ENCODE data around the gene ASAP3.

The ASAP3 gene

GRCh38 chr1:23528250-23528978, 44.4 kb upstream of the ASAP3 start:
- Histone ChIP-seq H3K27me3 (replicated peaks; ENCODE audit: insufficient read depth, low read length) (no peaks in the 10 kb centered on the region), H3K4me3 (ENCODE audit: low read length) (peak overlapping the region; percentile 95), H4K20me1 (ENCODE audit: insufficient read depth, low read length) (no peaks in the 10 kb centered on the region), H3K9ac (ENCODE audit: low read length) (peak overlapping the region; percentile 98), H3K79me2 (ENCODE audit: low read length) (peaks cover 59% of the 10 kb centered on the region), H3K27ac (ENCODE audit: low read length) (peak overlapping the region; percentile 95), H2AFZ (ENCODE audit: low read length) (no peak overlapping the region), H3K4me2 (ENCODE audit: low read depth, low read length) (peak overlapping the region; percentile 74), H3K9me3 (replicated peaks; ENCODE audit: insufficient read depth, low read length) (no peaks in the 10 kb centered on the region), H3K4me1 (ENCODE audit: low read length) (peaks cover 65% of the 10 kb centered on the region), H3K9me2 (replicated peaks; ENCODE audit: insufficient read depth, low read length) (no peaks in the 10 kb centered on the region), H3F3A (ENCODE audit: insufficient read depth, low read length) (peaks cover 69% of the 10 kb centered on the region), H3K36me3 (replicated peaks; ENCODE audit: insufficient read depth, low read length) (no peaks in the 10 kb centered on the region)
- TF ChIP-seq, protein P1, sequence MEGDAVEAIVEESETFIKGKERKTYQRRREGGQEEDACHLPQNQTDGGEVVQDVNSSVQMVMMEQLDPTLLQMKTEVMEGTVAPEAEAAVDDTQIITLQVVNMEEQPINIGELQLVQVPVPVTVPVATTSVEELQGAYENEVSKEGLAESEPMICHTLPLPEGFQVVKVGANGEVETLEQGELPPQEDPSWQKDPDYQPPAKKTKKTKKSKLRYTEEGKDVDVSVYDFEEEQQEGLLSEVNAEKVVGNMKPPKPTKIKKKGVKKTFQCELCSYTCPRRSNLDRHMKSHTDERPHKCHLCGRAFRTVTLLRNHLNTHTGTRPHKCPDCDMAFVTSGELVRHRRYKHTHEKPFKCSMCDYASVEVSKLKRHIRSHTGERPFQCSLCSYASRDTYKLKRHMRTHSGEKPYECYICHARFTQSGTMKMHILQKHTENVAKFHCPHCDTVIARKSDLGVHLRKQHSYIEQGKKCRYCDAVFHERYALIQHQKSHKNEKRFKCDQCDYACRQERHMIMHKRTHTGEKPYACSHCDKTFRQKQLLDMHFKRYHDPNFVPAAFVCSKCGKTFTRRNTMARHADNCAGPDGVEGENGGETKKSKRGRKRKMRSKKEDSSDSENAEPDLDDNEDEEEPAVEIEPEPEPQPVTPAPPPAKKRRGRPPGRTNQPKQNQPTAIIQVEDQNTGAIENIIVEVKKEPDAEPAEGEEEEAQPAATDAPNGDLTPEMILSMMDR (IDR thresholded peaks at IDR 0.05; ENCODE audit: low read length), result no peak
- TF ChIP-seq EZH2phosphoT487 (IDR thresholded peaks at IDR 0.05; ENCODE audit: low read length) (no peak), EZH2 (optimal IDR thresholded peaks at IDR 0.05; ENCODE audit: low read depth, low read length) (no peak)
- DNase-seq, result peak; percentile 96

- no peaks in the 10 kb centered on the region for H3K27me3 ChIP-seq (replicated peaks; ENCODE audit: insufficient read depth, low read length)
These were observed 43.9 kb upstream of the ASAP3 start for GRCh38 chr1:23527900-23528249.

DNA sequence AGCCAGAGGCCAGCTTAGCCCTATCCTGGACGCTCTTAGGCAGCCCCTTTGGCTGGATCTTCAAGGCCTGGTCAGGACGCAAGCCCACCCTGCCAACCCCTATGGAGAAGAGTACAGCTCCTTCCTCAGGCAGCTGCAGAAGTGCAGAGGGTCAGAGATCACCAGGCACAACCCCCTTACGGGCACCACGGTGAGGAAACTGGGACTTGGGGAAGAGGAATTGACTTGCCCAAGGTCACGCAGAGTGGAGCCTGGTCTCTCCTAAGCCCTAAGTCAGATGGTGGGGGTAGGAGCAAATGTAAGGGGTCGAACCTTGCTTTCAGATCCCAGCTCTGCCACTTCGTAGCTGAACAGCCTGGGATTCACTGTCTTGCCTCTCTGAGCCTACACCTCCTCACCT, 43.4 kb upstream of the ASAP3 start:
- H3K9ac ChIP-seq (ENCODE audit: low read length), result peak overlapping the region; percentile 98
- no peaks in the 10 kb centered on the region for H4K20me1 ChIP-seq (ENCODE audit: insufficient read depth, low read length)
- H3K9me2 ChIP-seq (replicated peaks; ENCODE audit: insufficient read depth, low read length), result no peaks in the 10 kb centered on the region
- H3K27me3 ChIP-seq (replicated peaks; ENCODE audit: insufficient read depth, low read length), result no peaks in the 10 kb centered on the region
- H3K36me3 ChIP-seq (replicated peaks; ENCODE audit: insufficient read depth, low read length), result peaks cover 6% of the 10 kb centered on the region; the same call in 1 of the 2 replicates
- DNase-seq, result no peak
- H2AFZ ChIP-seq (ENCODE audit: low read length), result no peak overlapping the region
- H3K4me1 ChIP-seq (ENCODE audit: low read length), result peaks cover 55% of the 10 kb centered on the region
- TF ChIP-seq EZH2phosphoT487 (IDR thresholded peaks at IDR 0.05; ENCODE audit: low read length) (no peak), EZH2 (optimal IDR thresholded peaks at IDR 0.05; ENCODE audit: low read depth, low read length) (no peak)
- TF ChIP-seq, protein P1 (IDR thresholded peaks at IDR 0.05; ENCODE audit: low read length), result no peak
- peak overlapping the region; percentile 95 for H3K4me3 ChIP-seq (ENCODE audit: low read length)
- peak overlapping the region; percentile 74 for H3K4me2 ChIP-seq (ENCODE audit: low read depth, low read length)
- H3K79me2 ChIP-seq (ENCODE audit: low read length), result peaks cover 69% of the 10 kb centered on the region
- H3F3A ChIP-seq (ENCODE audit: insufficient read depth, low read length), result peaks cover 62% of the 10 kb centered on the region
- H3K27ac ChIP-seq (ENCODE audit: low read length), result peak overlapping the region; percentile 95
- no peaks in the 10 kb centered on the region for H3K9me3 ChIP-seq (replicated peaks; ENCODE audit: insufficient read depth, low read length)

More at GRCh38 chr1:23527900-23528249, 43.9 kb upstream of the ASAP3 start:
- DNase-seq, result no peak
- peak overlapping the region; percentile 95 for H3K27ac ChIP-seq (ENCODE audit: low read length)
- H3K4me1 ChIP-seq (ENCODE audit: low read length), result peaks cover 59% of the 10 kb centered on the region
- peak overlapping the region; percentile 74 for H3K4me2 ChIP-seq (ENCODE audit: low read depth, low read length)
- peak overlapping the region; percentile 98 for H3K9ac ChIP-seq (ENCODE audit: low read length)
- no peaks in the 10 kb centered on the region for H3K9me3 ChIP-seq (replicated peaks; ENCODE audit: insufficient read depth, low read length)
- H3K36me3 ChIP-seq (replicated peaks; ENCODE audit: insufficient read depth, low read length), result peaks cover under 1% of the 10 kb centered on the region; the same call in 1 of the 2 replicates
- H2AFZ ChIP-seq (ENCODE audit: low read length), result no peak overlapping the region
- TF ChIP-seq EZH2 (optimal IDR thresholded peaks at IDR 0.05; ENCODE audit: low read depth, low read length), result no peak
- TF ChIP-seq, protein P1 (IDR thresholded peaks at IDR 0.05; ENCODE audit: low read length), result peak; percentile 37
- peaks cover 63% of the 10 kb centered on the region for H3F3A ChIP-seq (ENCODE audit: insufficient read depth, low read length)
- no peaks in the 10 kb centered on the region for H4K20me1 ChIP-seq (ENCODE audit: insufficient read depth, low read length)
- no peaks in the 10 kb centered on the region for H3K9me2 ChIP-seq (replicated peaks; ENCODE audit: insufficient read depth, low read length)
- H3K4me3 ChIP-seq (ENCODE audit: low read length), result peak overlapping the region; percentile 95
- H3K79me2 ChIP-seq (ENCODE audit: low read length), result peaks cover 64% of the 10 kb centered on the region

Data from MM.1S (cell line).